GM11168 (cell line): ENCODE results near the gene PI4K2A.

Source experiments
- in situ Hi-C: fragments of 300-500 bp; cut with MboI; formaldehyde crosslinking; loops from one replicate; pipeline ENCODE4 v1.12.0; 2022; ENCODE audit warnings: low sequenced_read_pairs; ENCODE audit not compliant: unreplicated experiment

The PI4K2A gene

GRCh38 chr10:97640174-97640867, at the start of gene PI4K2A:
Gene PI4K2A (plus strand): TSS chr10:97640671. CDS start chr10:97640743, 72 bp downstream.
- in situ Hi-C loops = no loop called here

GRCh38 chr10:97590748-97591495, 49.5 kb upstream of the PI4K2A start:
- in situ Hi-C loops = no loop called here

DNA sequence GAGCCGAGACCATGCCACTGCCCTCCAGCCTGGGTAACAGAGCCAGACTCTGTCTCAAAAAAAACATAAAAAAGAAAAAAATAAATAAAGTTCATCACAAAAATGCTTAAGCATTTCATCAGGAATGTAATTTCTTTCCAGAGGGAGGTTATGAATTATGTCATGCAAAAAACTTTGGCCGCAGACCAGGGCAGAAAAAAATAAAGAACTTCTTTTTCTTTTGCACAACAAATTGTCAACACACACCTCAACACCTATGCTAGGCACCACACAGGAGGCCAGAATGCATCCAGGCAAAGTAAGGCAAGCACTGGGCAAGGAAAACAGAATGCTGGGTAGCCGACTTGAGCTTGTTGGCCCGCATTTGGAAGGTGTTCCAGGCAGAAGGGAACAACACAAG, 47.0 kb upstream of the PI4K2A start:
- in situ Hi-C loops = no loop called here

DNA sequence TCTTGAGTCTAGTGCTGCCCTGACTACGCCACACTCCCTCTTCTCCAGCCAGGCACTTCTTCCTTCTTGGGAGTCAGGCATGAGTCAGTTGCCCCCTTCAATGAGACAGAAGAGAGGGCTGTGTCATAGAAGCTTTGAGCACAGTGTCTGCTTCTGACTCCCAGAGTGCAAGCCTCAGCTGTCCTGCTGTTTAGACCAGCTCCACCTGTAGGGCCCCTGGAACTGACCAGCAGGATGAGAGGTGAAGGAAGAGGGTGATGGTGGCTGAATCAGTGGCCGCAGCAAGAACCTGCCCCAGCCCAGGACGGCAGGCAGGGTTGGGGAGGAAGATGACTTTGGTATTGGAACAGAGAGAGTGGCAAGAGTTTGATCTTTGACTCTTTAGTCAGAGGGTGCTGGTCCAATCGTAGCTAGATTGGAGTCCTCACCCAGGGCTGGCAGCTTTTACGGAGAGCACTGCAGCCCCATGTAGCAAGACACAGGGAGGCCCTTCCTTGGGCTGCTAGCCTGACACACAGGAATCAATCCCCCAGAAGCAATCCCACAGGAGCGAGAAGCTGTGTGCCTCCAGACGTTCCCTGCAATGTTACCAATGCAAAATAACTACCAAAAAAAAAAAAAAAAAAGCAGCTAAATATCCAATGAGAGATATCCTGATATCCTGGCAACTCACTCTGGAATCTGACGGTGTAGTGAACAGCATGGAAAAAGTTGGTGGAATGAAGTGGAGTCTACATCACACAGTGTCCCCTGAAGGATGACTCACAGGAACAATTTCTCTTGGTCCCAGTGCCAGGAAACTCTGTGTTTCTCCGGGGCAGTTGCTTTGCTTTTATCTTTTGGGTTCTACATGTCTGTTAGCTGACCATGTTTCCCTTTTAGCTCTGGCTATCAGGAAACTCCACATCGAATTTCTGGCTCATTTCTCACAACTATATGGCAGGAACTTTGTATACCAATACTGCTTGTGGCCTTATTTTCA, 44.1 kb upstream of the PI4K2A start:
- in situ Hi-C loops = no loop called here

- in situ Hi-C loops = no loop called here
Observed at GRCh38 chr10:97597778-97598177, 42.7 kb upstream of the PI4K2A start.

DNA sequence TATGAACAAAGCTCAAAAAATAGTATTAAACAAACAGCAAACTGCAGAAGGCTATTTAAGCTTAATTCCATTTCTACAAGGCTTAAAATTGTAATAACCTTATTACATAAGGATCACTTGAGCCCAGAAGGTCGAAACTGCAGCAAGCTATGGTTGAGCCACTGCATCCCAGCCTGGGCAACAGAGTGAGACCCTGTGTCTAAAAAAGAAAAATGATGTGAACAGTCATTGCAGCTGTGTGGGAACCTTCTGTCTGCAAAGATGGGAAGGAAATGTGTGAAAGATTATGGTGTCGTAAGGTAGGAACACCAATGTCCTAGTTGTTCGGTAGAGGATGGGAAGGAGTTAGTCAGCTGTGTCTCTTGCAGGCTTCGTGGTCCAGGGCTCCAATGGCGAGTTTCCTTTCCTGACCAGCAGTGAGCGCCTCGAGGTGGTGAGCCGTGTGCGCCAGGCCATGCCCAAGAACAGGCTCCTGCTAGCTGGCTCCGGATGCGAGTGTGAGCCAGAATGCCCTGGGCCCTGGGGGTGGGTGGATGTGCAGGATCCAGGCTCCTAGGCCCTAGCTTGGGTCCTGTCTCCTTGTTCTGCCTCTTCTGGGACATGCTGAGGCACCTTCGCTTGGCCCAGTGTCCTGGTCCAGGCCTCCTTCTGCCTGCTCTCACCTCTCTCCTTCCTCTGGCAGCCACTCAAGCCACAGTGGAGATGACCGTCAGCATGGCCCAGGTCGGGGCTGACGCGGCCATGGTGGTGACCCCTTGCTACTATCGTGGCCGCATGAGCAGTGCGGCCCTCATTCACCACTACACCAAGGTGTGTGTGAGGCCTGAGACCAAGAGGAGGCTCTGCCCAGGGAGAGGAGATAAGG, 41.8 kb upstream of the PI4K2A start:
- in situ Hi-C loops = no loop called here

DNA sequence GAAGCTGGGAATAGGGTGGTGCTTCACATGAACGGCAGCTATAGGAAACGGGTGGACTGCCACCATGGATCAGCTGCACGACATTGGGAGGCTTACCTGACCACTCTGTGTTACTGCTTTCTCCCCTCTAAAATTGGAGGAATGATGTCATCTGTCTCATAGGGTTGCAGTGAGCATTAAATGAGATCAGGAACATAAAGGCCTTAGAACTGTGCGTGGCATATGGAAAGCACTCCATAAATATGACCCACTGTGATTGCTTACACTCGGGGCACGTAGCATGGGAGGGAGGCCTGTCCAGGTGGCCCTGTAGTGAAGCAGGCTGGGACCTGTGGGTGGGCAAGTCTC, 41.2 kb upstream of the PI4K2A start:
- in situ Hi-C loops = no loop called here

- in situ Hi-C loops = no loop called here
Observed at GRCh38 chr10:97600616-97601015, 39.9 kb upstream of the PI4K2A start.

DNA sequence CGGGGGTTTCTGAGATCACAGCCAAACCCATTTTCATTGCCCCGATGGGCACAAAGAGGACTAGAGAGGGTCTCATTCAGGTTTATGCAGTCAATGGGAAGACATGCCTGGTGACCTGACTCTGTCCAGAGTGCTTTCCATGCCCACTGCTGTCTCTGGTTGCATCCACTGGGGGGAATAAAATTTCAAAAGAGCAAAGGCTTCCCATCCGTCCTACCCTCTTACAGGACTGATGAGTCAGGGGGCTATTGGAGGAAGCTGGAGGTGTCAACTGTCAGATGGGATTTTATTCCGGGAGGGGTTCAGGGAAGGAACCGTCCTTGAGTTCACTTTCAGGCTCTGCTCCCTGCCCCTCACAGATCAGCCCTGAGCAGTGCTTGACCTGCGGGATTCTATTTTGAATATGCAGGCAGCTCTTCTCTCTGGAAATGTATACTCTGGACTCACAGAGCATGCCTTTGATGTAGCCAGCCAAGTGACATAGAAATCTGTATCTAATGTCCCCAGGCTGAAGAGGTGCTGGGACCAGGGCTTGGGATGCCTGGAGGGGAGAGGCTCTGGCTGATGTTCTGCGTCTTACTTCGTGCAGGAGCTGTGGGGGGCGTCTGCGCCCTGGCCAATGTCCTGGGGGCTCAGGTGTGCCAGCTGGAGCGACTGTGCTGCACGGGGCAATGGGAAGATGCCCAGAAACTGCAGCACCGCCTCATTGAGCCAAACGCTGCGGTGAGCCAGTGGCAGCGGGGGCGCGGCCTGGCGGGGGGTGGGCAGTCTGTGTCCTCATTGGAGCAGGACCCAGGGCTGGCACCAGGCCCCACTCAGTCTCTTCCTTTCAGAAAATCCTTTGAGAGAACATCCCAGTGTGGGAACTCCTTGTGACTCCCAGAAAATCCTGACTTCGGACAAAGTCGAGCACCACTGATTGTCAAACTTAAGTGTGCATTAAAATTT, 38.9 kb upstream of the PI4K2A start:
- in situ Hi-C loops = no loop called here

DNA sequence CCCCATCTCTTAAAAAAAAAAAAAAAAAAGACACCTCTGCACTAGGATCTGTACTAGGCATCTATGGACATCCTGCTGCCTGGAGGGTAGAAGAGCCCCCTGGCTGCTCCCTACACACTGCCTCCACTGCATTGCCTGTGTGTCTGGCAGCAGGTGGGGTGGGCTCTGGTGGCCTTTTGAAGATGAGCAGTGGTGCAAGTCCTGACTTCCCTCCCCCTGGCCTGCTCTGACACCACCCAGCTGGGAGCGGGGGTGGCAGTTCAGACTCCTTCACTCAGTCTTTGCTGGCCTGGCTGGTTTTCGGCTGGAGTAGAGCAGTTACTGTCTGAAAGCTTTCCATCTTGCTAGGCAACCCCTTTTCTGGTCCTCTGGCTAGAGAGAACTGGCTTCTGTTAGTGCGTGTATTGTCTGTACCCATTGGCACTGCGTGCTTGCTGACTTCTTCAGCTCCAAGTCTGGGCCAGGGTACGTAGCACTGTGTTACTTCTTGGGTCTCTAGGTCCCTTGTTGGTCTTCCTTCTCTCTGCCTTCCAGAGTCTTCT, 33.3 kb upstream of the PI4K2A start:
- in situ Hi-C loops = no loop called here

- in situ Hi-C loops = no loop called here
Observed at GRCh38 chr10:97608991-97609561, 31.4 kb upstream of the PI4K2A start.

GRCh38 chr10:97611473-97611872, 29.0 kb upstream of the PI4K2A start:
- in situ Hi-C loops = no loop called here

- in situ Hi-C loops = no loop called here
Observed at GRCh38 chr10:97612386-97612785, 28.1 kb upstream of the PI4K2A start.

- in situ Hi-C loops = no loop called here
Observed at GRCh38 chr10:97618285-97618684, 22.2 kb upstream of the PI4K2A start.

DNA sequence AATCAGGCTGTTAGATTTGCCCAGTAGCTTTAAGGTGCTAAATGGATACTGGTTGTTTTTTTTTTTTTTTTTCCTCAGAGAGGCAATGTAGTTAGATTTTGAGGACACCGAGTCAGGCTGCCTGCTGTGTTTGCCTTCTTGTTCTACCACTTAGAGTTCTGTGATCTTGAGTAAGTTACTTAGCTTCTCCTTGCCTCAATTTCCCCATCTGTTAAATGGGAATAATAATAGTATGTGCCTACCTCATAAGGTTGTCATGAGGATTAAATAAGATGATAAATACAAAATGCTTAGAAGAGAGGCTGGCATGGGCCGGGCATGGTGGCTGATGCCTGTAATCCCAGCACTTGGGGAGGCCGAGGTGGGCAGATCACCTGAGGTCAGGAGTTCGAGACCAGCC, 21.7 kb upstream of the PI4K2A start:
- in situ Hi-C loops = no loop called here

DNA sequence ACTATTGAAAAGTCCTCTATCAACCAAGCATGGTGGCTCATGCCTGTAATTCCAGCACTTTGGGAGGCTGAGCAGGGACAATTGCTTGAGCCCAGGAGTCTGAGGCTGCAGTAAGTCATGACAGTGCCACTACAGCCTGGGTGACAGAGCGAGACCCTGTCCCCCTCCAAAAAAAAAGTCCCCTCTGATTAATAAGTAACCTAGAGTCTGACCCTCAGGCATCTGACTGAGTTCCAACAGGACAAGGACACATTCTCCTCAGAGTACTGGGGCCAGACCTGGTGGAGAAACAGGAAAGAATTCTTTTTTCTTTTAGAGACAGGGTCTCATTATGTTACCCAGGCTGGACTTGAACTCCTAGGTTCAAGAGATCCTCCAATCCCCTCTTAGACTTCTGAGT, 17.2 kb upstream of the PI4K2A start:
- in situ Hi-C loops = no loop called here

GRCh38 chr10:97627731-97628130, 12.7 kb upstream of the PI4K2A start:
- in situ Hi-C loops = no loop called here

DNA sequence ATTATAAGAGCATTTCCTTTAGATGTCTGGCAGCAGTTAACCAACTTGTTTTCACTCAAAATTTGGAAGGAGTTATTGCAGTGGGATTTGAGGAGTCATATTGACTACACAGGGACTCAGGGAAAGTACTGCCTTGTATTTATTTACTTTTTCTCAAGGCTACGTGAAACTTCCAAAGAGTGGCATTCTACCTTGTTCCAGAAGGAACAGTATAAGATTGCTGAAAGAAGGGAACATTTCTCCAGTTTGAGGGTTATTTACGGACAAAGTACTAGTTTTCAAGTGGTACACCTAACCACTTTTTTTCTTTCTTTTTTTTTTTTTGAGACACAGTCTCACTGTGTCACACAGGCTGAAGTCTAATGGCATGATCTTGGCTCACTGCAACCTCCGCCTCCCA, 12.2 kb upstream of the PI4K2A start:
- in situ Hi-C loops = no loop called here
